GM21447 (cell line): Measurements from ENCODE around the gene AVPR1B.
"Not testable (repeated sequence)": the region's sequence is repeated elsewhere in the genome, so short reads cannot be mapped to it uniquely, and the experiment has no call there.

ENCODE experiments used
- ATAC-seq: cut with Tn5 transposase; IDR thresholded peaks from one replicate; pipeline ENCODE4 v1.9.1; 2021; ENCODE audit not compliant: unreplicated experiment

The AVPR1B gene

GRCh38 chr1:206082831-206083695 lies 34.1 kb downstream of the AVPR1B start:
- no peak for ATAC-seq

- no peak for ATAC-seq
Measured at GRCh38 chr1:206081856-206082255, 35.3 kb downstream of the AVPR1B start.

- ATAC-seq, result no peak
Measured at GRCh38 chr1:206080026-206080820, 37.0 kb downstream of the AVPR1B start.

GRCh38 chr1:206079135-206079534 lies 38.1 kb downstream of the AVPR1B start:
- ATAC-seq, result no peak

GRCh38 chr1:206075786-206076755 lies 41.1 kb downstream of the AVPR1B start:
- no peak for ATAC-seq

GRCh38 chr1:206074839-206075238 lies 42.3 kb downstream of the AVPR1B start:
- ATAC-seq, result no peak

- ATAC-seq, result no peak
Measured at GRCh38 chr1:206070627-206071304, 46.4 kb downstream of the AVPR1B start.

GRCh38 chr1:206068314-206068713 lies 48.9 kb downstream of the AVPR1B start:
- no peak for ATAC-seq

GRCh38 chr1:206067486-206068227 lies 49.5 kb downstream of the AVPR1B start:
- no peak for ATAC-seq

GRCh38 chr1:206066479-206067171 lies 50.6 kb downstream of the AVPR1B start:
- peak; percentile 85 for ATAC-seq

- ATAC-seq, result no peak
Measured at GRCh38 chr1:206065547-206066145, 51.5 kb downstream of the AVPR1B start.

GRCh38 chr1:206064501-206064900 lies 52.7 kb downstream of the AVPR1B start:
- ATAC-seq, result not testable (repeated sequence)

GRCh38 chr1:206064001-206064400 lies 53.2 kb downstream of the AVPR1B start:
- ATAC-seq, result not testable (repeated sequence)

GRCh38 chr1:206062464-206062863 lies 54.7 kb downstream of the AVPR1B start:
- ATAC-seq, result no peak

- ATAC-seq, result no peak
Measured at GRCh38 chr1:206060844-206061243, 56.3 kb downstream of the AVPR1B start.
